Loucy (cell line): Measurements from ENCODE around the gene KIRREL3.

Source experiments
- EZH2phosphoT487 ChIP-seq: fragments of 200-600 bp; IDR thresholded peaks from 2 replicates; pipeline ENCODE4 v1.6.1; 2018; ENCODE audit warnings: antibody characterized with exemption, mild to moderate bottlenecking, moderate library complexity, borderline replicate concordance
- TF ChIP-seq, protein P1 (sequence below): fragments of 200-600 bp; sonication (generic); conservative IDR thresholded peaks from 2 replicates; pipeline ENCODE4 v1.5.1; 2014; ENCODE audit warnings: mild to moderate bottlenecking, antibody characterized with exemption, low read length

DNA sequence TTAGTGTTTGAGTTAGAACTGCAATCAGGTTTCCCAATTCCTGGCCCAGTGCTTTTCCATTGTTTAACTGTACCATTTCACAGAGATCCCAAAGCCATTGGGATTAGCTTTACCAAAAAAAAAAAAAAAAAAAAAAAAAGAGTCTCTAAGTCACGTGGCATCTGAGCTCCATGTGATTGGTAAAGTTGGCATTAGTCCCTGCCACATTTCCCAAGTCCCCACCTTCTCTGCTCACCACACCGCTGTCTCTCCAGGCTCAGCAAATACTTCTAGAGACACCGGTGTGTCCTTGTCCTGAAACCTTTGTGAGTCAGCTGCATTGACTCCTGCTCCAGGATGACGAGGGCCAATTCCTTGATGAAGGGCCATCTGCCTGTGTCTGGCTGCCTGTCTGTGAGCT is 305.3 kb downstream of the KIRREL3 start:
- TF ChIP-seq, protein P1, sequence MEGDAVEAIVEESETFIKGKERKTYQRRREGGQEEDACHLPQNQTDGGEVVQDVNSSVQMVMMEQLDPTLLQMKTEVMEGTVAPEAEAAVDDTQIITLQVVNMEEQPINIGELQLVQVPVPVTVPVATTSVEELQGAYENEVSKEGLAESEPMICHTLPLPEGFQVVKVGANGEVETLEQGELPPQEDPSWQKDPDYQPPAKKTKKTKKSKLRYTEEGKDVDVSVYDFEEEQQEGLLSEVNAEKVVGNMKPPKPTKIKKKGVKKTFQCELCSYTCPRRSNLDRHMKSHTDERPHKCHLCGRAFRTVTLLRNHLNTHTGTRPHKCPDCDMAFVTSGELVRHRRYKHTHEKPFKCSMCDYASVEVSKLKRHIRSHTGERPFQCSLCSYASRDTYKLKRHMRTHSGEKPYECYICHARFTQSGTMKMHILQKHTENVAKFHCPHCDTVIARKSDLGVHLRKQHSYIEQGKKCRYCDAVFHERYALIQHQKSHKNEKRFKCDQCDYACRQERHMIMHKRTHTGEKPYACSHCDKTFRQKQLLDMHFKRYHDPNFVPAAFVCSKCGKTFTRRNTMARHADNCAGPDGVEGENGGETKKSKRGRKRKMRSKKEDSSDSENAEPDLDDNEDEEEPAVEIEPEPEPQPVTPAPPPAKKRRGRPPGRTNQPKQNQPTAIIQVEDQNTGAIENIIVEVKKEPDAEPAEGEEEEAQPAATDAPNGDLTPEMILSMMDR, result no peak
- no peak for TF ChIP-seq EZH2phosphoT487
